ENCODE data around the gene ASB11.

Gene ASB11

DNA sequence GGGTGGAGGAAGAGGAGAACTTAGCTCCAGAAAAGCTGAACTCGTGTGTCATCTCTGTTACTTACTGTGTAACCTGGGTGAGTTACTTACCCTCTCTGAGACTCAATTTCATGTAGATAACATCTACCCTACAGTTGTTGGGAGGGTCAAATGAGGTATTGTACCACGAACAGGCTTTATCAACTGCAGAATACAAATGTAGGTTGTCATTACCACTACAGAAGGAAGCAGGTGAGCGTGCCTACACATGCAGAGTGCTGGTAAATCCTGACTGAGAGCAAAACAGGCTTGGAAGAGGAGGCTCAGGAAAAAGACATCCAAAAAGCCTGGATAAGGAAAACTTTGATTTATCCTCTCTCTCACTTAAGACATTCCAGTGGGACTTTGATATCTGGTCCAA lies 12.7 kb upstream of the ASB11 start:
- TF ChIP-seq, protein P1, sequence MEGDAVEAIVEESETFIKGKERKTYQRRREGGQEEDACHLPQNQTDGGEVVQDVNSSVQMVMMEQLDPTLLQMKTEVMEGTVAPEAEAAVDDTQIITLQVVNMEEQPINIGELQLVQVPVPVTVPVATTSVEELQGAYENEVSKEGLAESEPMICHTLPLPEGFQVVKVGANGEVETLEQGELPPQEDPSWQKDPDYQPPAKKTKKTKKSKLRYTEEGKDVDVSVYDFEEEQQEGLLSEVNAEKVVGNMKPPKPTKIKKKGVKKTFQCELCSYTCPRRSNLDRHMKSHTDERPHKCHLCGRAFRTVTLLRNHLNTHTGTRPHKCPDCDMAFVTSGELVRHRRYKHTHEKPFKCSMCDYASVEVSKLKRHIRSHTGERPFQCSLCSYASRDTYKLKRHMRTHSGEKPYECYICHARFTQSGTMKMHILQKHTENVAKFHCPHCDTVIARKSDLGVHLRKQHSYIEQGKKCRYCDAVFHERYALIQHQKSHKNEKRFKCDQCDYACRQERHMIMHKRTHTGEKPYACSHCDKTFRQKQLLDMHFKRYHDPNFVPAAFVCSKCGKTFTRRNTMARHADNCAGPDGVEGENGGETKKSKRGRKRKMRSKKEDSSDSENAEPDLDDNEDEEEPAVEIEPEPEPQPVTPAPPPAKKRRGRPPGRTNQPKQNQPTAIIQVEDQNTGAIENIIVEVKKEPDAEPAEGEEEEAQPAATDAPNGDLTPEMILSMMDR (IDR thresholded peaks at IDR 0.05; ENCODE audit: low read depth, low read length): no peak
- no peak overlapping the region for H3K4me3 ChIP-seq (ENCODE audit: low read depth, low read length)

DNA sequence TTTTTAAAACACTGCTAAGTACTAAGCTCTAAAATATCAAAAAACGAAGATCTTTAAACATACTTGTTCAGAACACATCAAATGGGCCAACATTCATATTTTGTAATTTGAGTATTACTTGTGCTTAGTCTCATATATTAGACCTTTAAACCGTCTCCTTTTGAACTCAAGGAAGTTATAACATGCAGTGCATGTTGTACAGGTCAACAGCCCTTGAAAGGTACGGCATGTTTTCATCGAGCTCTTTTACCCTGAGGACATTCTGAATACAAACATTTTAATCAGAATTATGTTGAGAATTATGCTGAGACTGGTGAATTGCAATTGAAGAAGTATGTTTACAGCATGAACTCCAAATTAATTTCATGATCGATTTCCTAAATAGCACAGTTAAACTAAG lies 7.0 kb upstream of the ASB11 start:
- TF ChIP-seq, protein P1 (IDR thresholded peaks at IDR 0.05; ENCODE audit: low read depth, low read length): no peak
- H3K4me3 ChIP-seq (ENCODE audit: low read depth, low read length): no peak overlapping the region

DNA sequence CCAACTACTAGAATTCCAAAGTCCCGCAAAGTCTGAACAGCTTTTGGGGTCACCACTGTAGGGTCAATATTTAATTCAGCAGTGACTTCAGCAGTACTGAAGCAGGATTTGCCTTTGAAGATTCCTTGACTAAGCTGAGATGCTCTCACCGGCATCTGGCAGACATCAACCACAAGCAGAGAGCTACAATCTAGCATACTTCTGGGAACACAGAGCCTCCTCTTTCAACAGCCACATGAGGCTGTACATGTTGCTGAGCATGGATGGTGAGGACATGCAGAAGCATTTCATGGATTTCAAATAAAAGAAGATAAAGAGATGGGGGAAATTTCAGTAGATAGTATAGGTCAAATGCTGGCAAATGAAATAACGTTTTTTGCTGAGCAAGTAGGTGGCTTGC lies 6.6 kb upstream of the ASB11 start:
- TF ChIP-seq, protein P1 (IDR thresholded peaks at IDR 0.05; ENCODE audit: low read depth, low read length): no peak
- H3K4me3 ChIP-seq (ENCODE audit: low read depth, low read length): no peak overlapping the region

DNA sequence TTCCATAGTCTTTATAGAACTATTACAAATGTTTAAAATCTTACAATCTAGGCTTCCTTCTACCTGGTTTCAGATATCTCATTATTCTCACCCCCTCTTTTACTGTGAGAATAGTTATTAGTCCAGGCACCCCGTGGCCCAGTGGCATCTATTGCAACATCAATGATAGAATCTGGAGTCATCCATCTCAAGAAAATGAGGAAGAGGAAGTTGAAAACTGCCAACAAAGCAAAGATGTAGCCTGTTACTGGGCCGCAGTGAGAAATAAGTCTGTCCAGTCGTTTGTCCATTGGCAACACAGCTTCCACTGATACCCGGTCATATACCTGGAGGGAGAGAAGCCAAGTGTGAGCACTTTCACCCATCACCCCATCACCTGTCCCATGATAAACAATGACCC lies 6.0 kb upstream of the ASB11 start:
- no peak overlapping the region for H3K4me3 ChIP-seq (ENCODE audit: low read depth, low read length)
- TF ChIP-seq, protein P1 (IDR thresholded peaks at IDR 0.05; ENCODE audit: low read depth, low read length): no peak

DNA sequence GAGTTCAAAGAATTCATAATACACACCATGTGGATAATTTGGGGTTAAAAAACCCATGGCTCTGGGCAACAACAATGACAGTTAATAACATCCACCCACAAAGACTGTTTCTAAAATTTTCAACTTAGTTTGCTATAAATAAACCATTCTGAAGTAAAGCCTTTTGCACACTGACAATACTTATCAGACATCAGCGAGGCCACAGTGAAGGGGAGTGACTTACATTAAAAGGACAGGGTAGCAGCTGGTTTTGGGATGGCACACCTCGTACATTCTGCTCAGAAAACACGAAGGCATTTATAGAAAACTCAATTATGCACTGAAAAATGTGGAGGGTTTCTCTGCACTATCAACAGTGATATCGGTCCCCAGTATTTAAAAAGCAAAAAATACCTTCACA lies 4.9 kb upstream of the ASB11 start:
- TF ChIP-seq, protein P1 (IDR thresholded peaks at IDR 0.05; ENCODE audit: low read depth, low read length): no peak
- no peak overlapping the region for H3K4me3 ChIP-seq (ENCODE audit: low read depth, low read length)

DNA sequence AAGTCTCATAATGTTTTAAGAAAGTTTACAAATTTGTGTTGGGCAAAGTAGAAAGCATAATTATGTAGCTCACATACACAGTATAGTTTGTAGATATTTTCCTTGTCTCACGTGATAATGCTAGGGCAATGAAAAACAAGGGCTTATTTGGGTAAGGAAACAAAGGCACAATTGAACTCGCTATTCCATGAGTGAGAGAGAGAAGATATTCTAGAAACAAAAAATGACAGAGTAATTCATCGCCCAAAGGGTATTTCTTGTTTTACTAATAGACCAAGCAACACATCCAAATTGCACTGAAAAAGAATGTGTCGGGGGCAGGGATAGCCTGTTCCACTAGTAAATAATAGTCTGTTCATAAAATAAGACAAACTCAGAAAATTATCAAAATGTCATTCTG lies 3.6 kb upstream of the ASB11 start:
- no peak overlapping the region for H3K4me3 ChIP-seq (ENCODE audit: low read depth, low read length)
- TF ChIP-seq, protein P1 (IDR thresholded peaks at IDR 0.05; ENCODE audit: low read depth, low read length): no peak

DNA sequence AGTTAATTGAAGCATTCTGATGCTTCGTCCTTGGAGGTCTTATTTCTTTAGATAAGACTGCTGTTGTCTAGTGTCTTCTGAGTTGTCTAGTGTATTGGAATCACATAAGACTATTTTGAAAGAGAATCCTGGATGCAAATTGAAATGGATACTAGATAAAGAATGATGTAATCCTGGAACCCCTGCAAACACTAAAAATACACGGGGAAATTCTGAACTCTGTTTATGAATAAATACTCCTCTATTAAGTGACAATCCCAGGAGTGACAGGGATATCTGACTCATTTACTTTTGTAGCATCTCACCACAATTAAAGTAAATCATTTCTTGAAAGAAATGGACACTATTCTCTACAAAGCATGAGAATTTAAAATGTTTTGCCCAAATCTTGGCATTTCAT lies 968 bp downstream of the ASB11 start:
- no peak overlapping the region for H3K4me3 ChIP-seq (ENCODE audit: low read depth, low read length)
- TF ChIP-seq, protein P1 (IDR thresholded peaks at IDR 0.05; ENCODE audit: low read depth, low read length): no peak
